ENCODE data around the gene GALNT14. TPM values are rescaled to one million over a fixed set of nuclear protein-coding genes. Genes with fewer than 3 reads are reported as not detected.

GALNT14 gene
- total RNA-seq, 1 donor from 2014 or later = 0.39 TPM

- DNase-seq (ENCODE audit: low read depth in 2 of 2) = no peak
Measured at GRCh38 chr2:31134480-31134879, 3.8 kb downstream of the GALNT14 start.

GRCh38 chr2:31132786-31133185, 5.5 kb downstream of the GALNT14 start:
- no peak for DNase-seq (ENCODE audit: low read depth in 2 of 2)

- DNase-seq (ENCODE audit: low read depth in 2 of 2) = no peak
Measured at GRCh38 chr2:31131871-31132270, 6.4 kb downstream of the GALNT14 start.

GRCh38 chr2:31129375-31130171, 8.7 kb downstream of the GALNT14 start:
- no peak for DNase-seq (ENCODE audit: low read depth in 2 of 2)

- DNase-seq (ENCODE audit: low read depth in 2 of 2) = no peak
Measured at GRCh38 chr2:31127931-31128330, 10.3 kb downstream of the GALNT14 start.

GRCh38 chr2:31125918-31126695, 12.1 kb downstream of the GALNT14 start:
- DNase-seq (ENCODE audit: low read depth in 2 of 2) = no peak

GRCh38 chr2:31124904-31125303, 13.3 kb downstream of the GALNT14 start:
- DNase-seq (ENCODE audit: low read depth in 2 of 2) = no peak

GRCh38 chr2:31122133-31122532, 16.1 kb downstream of the GALNT14 start:
- no peak for DNase-seq (ENCODE audit: low read depth in 2 of 2)

GRCh38 chr2:31113765-31114164, 24.5 kb downstream of the GALNT14 start:
- DNase-seq (ENCODE audit: low read depth in 2 of 2) = no peak

GRCh38 chr2:31112544-31112943, 25.7 kb downstream of the GALNT14 start:
- DNase-seq (ENCODE audit: low read depth in 2 of 2) = no peak

- DNase-seq (ENCODE audit: low read depth in 2 of 2) = no peak
Measured at GRCh38 chr2:31110998-31111397, 27.2 kb downstream of the GALNT14 start.

- no peak for DNase-seq (ENCODE audit: low read depth in 2 of 2)
Measured at GRCh38 chr2:31110431-31110830, 27.8 kb downstream of the GALNT14 start.

- DNase-seq (ENCODE audit: low read depth in 2 of 2) = no peak
Measured at GRCh38 chr2:31109633-31110192, 28.5 kb downstream of the GALNT14 start.

GRCh38 chr2:31108561-31109286, 29.5 kb downstream of the GALNT14 start:
- no peak for DNase-seq (ENCODE audit: low read depth in 2 of 2)

GRCh38 chr2:31107591-31108300, 30.5 kb downstream of the GALNT14 start:
- DNase-seq (ENCODE audit: low read depth in 2 of 2) = no peak

GRCh38 chr2:31101701-31102100, 36.5 kb downstream of the GALNT14 start:
- no peak for DNase-seq (ENCODE audit: low read depth in 2 of 2)

GRCh38 chr2:31097962-31098613, 40.2 kb downstream of the GALNT14 start:
- no peak for DNase-seq (ENCODE audit: low read depth in 2 of 2)

- DNase-seq (ENCODE audit: low read depth in 2 of 2) = no peak
Measured at GRCh38 chr2:31090188-31090587, 48.1 kb downstream of the GALNT14 start.

- DNase-seq (ENCODE audit: low read depth in 2 of 2) = no peak
Measured at GRCh38 chr2:31089645-31090044, 48.6 kb downstream of the GALNT14 start.

- DNase-seq (ENCODE audit: low read depth in 2 of 2) = no peak
Measured at GRCh38 chr2:31088504-31089195, 49.6 kb downstream of the GALNT14 start.
